GM20000 (cell line): ENCODE results near the gene NT5C2.
"Not testable (repeated sequence)": the region's sequence is repeated elsewhere in the genome, so short reads cannot be mapped to it uniquely, and the experiment has no call there.

Experiments used
- DNase-seq: peaks from one replicate; pipeline ENCODE4 v3.0.0; 2012; ENCODE audit warnings: low spot score
- CTCF ChIP-seq: IDR thresholded peaks from 2 replicates; pipeline ENCODE4 v1.5.1; 2012; ENCODE audit warnings: mild to moderate bottlenecking, control low read depth; ENCODE audit errors: extremely low read depth, missing control alignments

The NT5C2 gene

GRCh38 chr10:103147645-103148044 is 45.4 kb downstream of the NT5C2 start:
- DNase-seq, result no peak
- no peak for TF ChIP-seq CTCF

GRCh38 chr10:103145860-103146466 is 47.1 kb downstream of the NT5C2 start:
- TF ChIP-seq CTCF, result no peak
- no peak for DNase-seq

GRCh38 chr10:103145046-103145445 is 48.0 kb downstream of the NT5C2 start:
- no peak for DNase-seq

GRCh38 chr10:103144041-103144440 is 49.0 kb downstream of the NT5C2 start:
- DNase-seq, result no peak
- no peak for TF ChIP-seq CTCF

More at GRCh38 chr10:103145046-103145445, 48.0 kb downstream of the NT5C2 start:
- no peak for TF ChIP-seq CTCF

- not testable (repeated sequence) for DNase-seq
These were observed 49.4 kb downstream of the NT5C2 start for GRCh38 chr10:103143641-103144040.

- DNase-seq, result no peak
- TF ChIP-seq CTCF, result no peak
These were observed 51.1 kb downstream of the NT5C2 start for GRCh38 chr10:103141950-103142349.

GRCh38 chr10:103140469-103140868 is 52.6 kb downstream of the NT5C2 start:
- no peak for TF ChIP-seq CTCF
- no peak for DNase-seq

- TF ChIP-seq CTCF, result no peak
These were observed 53.3 kb downstream of the NT5C2 start for GRCh38 chr10:103139803-103140202.

GRCh38 chr10:103135168-103135567 is 57.9 kb downstream of the NT5C2 start:
- not testable (repeated sequence) for DNase-seq

More at GRCh38 chr10:103139803-103140202, 53.3 kb downstream of the NT5C2 start:
- DNase-seq, result no peak
